Thyroid gland (tissue), 4 donors: Measurements from ENCODE around the gene ZNF280B.

Experiments used
- CTCF ChIP-seq, 6 experiments: fragments of 200-600 bp in 3 of 6; fragments of 450-650 bp in 3 of 6; sonication (generic) in 3 of 6; IDR thresholded peaks; one replicate each; pipeline ENCODE4 v1.5.1; 2016 to 2019; ENCODE audit warnings: antibody characterized with exemption in 6 of 6, mild to moderate bottlenecking in 2 of 6, inconsistent platforms in 1 of 6, moderate library complexity in 1 of 6
- POLR2A ChIP-seq, 2 donors: fragments of 450-650 bp; IDR thresholded peaks; one replicate each; pipeline ENCODE4 v1.6.1; 2017; ENCODE audit warnings: antibody characterized with exemption in 2 of 2, mild to moderate bottlenecking in 2 of 2, moderate library complexity in 1 of 2

DNA sequence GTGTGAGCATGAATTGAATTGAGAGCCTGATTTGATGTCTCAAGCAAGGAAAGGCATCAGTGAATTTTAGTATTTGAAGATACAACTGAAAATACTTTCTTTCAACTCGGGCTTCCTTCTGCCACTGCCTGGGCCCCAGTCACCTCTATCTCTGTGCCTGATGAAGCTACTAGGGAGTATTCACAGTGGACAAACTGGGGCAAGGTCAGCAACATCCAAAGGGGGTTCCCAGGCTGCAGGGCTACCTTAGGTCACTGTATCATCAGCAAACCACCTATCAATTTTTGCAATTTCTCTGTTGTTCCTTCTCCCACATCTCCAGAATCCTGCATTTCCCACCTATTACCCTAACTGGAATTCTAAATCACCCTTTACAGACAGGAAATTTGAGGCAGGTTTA, 40.4 kb upstream of the ZNF280B start:
- TF ChIP-seq CTCF (IDR thresholded peaks at IDR 0.05) (no peak), POLR2A (IDR thresholded peaks at IDR 0.05) (no peak)
